ENCODE results near the gene RBM14.

DNA sequence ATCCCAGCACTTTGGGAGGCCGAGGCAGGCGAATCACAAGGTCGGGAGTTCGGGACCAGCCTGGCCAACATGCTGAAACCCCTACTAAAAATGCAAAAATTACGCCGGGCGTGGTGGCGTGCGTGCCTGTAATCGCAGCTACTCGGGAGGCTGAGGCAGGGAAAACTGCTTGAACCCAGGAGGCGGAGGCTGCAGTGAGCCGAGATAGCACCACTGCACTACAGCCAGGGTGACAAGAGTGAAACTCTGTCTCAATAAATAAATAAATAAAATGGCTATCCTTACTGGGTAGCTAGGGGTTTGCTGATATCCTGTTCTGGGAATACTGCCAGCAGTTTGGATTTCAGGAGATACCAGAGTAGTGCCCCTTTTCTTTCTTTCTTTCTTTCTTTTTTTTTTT, 2.4 kb upstream of the RBM14 start:
- TF ChIP-seq POLR2A (IDR thresholded peaks at IDR 0.05; ENCODE audit: extremely low read depth, insufficient read length), result no peak
- TF ChIP-seq, protein P1, sequence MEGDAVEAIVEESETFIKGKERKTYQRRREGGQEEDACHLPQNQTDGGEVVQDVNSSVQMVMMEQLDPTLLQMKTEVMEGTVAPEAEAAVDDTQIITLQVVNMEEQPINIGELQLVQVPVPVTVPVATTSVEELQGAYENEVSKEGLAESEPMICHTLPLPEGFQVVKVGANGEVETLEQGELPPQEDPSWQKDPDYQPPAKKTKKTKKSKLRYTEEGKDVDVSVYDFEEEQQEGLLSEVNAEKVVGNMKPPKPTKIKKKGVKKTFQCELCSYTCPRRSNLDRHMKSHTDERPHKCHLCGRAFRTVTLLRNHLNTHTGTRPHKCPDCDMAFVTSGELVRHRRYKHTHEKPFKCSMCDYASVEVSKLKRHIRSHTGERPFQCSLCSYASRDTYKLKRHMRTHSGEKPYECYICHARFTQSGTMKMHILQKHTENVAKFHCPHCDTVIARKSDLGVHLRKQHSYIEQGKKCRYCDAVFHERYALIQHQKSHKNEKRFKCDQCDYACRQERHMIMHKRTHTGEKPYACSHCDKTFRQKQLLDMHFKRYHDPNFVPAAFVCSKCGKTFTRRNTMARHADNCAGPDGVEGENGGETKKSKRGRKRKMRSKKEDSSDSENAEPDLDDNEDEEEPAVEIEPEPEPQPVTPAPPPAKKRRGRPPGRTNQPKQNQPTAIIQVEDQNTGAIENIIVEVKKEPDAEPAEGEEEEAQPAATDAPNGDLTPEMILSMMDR (IDR thresholded peaks at IDR 0.05; ENCODE audit: low read depth, low read length), result no peak
- TF ChIP-seq MYC (IDR thresholded peaks at IDR 0.05; ENCODE audit: low read depth, low read length), result no peak

Data from NB4 (cell line).